ENCODE data around the gene CHRDL2. TPM values are rescaled to one million over a fixed set of nuclear protein-coding genes. Genes with fewer than 3 reads are reported as not detected.

CHRDL2 gene
- total RNA-seq, 1 experiment from 2014 or later, result not detected

DNA sequence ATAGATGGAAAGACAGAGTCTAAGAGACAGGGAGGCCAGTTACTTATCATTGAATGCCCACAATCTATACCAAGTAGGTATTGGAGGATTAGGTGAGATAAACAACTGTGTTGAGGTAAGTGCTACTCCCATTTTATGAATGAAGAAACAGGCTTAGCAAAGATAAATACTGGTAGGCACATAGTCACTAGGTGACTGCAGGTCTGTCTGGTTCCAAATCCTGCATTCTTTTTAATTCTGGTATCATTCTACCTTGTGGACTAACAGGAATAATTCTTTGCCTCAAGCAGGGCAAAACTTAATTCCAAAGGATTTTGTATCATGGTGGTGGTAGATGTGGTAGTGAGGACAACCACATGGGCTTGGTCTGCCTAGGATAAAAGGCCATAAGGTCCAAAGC, 45.8 kb upstream of the CHRDL2 start:
- Histone ChIP-seq H3K27me3 (ENCODE audit: insufficient read depth, low read length) (no peaks in the 10 kb centered on the region), H3K4me3 (replicated peaks in 1 of 2; ENCODE audit: low read depth in 1 of 2, low read length in 2 of 2) (no peak overlapping the region), H2AFZ (ENCODE audit: low read depth, low read length, poor library complexity, severe bottlenecking) (no peak overlapping the region), H4K20me1 (ENCODE audit: insufficient read depth) (peaks cover 12% of the 10 kb centered on the region; the same call in 1 of the 2 replicates), H3K4me2 (ENCODE audit: low read length) (no peak overlapping the region), H3K79me2 (ENCODE audit: insufficient read depth, low read length) (peaks cover 68% of the 10 kb centered on the region), H3K9ac (ENCODE audit: low read length) (no peak overlapping the region), H3K9me2 (ENCODE audit: insufficient read depth) (no peaks in the 10 kb centered on the region), H3K36me3 (ENCODE audit: control insufficient read depth in 1 of 2, insufficient read depth in 2 of 2, low read length in 2 of 2) (no peaks in the 10 kb centered on the region), H3K4me1 (ENCODE audit: control insufficient read depth in 1 of 2, insufficient read depth in 2 of 2, low read length in 2 of 2) (no peaks in the 10 kb centered on the region), H3K27ac (ENCODE audit: low read depth, low read length) (no peak overlapping the region), H3K9me3 (ENCODE audit: control insufficient read depth in 1 of 2, insufficient read depth in 1 of 2, low read depth in 1 of 2, low read length in 2 of 2) (no peaks in the 10 kb centered on the region)
- RAD21 ChIA-PET (ENCODE audit: low non-redundant PET in 1 of 2, low total read pairs in 2 of 2, uncharacterized antibody in 2 of 2, unreplicated experiment in 2 of 2), result no interaction called here
- CTCF ChIA-PET, result no interaction called here
- ATAC-seq (no peak), DNase-seq (ENCODE audit: low read depth, low spot score) (no peak)
- no peak for TF ChIP-seq JUND (IDR thresholded peaks at IDR 0.05)
- TF ChIP-seq ZFX (IDR thresholded peaks at IDR 0.05), result no peak
- no peak for TF ChIP-seq REST (IDR thresholded peaks at IDR 0.05; ENCODE audit: low read depth)
- TF ChIP-seq EGR1 (IDR thresholded peaks at IDR 0.05; ENCODE audit: low read depth), result no peak
- no peak for TF ChIP-seq POLR2A (IDR thresholded peaks at IDR 0.05; ENCODE audit: borderline replicate concordance, extremely low read depth, insufficient read depth, insufficient read length)
- TF ChIP-seq YY1 (IDR thresholded peaks at IDR 0.05; ENCODE audit: extremely low read depth, insufficient replicate concordance, low read depth, low read length), result no peak
- no peak for TF ChIP-seq CBX3 (IDR thresholded peaks at IDR 0.05; ENCODE audit: low read depth)
- no peak for TF ChIP-seq SRF (IDR thresholded peaks at IDR 0.05; ENCODE audit: low read depth)
- no peak for TF ChIP-seq RAD21 (IDR thresholded peaks at IDR 0.05; ENCODE audit: low read depth)
- no peak for TF ChIP-seq EZH2phosphoT487 (IDR thresholded peaks at IDR 0.05; ENCODE audit: borderline replicate concordance)
- TF ChIP-seq, protein P1, sequence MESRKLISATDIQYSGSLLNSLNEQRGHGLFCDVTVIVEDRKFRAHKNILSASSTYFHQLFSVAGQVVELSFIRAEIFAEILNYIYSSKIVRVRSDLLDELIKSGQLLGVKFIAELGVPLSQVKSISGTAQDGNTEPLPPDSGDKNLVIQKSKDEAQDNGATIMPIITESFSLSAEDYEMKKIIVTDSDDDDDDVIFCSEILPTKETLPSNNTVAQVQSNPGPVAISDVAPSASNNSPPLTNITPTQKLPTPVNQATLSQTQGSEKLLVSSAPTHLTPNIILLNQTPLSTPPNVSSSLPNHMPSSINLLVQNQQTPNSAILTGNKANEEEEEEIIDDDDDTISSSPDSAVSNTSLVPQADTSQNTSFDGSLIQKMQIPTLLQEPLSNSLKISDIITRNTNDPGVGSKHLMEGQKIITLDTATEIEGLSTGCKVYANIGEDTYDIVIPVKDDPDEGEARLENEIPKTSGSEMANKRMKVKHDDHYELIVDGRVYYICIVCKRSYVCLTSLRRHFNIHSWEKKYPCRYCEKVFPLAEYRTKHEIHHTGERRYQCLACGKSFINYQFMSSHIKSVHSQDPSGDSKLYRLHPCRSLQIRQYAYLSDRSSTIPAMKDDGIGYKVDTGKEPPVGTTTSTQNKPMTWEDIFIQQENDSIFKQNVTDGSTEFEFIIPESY (IDR thresholded peaks at IDR 0.05; ENCODE audit: extremely low read depth, insufficient replicate concordance, low read length), result no peak
- TF ChIP-seq ZNF274 (IDR thresholded peaks at IDR 0.05; ENCODE audit: low read depth, low read length), result no peak
- no peak for TF ChIP-seq EZH2 (IDR thresholded peaks at IDR 0.05)
- no peak for TF ChIP-seq FOSL1 (IDR thresholded peaks at IDR 0.05; ENCODE audit: low read depth)
- no peak for TF ChIP-seq SIN3A (IDR thresholded peaks at IDR 0.05; ENCODE audit: low read depth)
- no TSS peak for BruUV-seq (replicated peaks)
- POLR2A ChIA-PET, result no interaction called here
- intact Hi-C loops (cut with micrococcal nuclease), result no loop called here

Data from HCT116 (cell line).